ENCODE results near the gene TMEM255B.
"Not testable (repeated sequence)": the region's sequence is repeated elsewhere in the genome, so short reads cannot be mapped to it uniquely, and the experiment has no call there.

TMEM255B gene

DNA sequence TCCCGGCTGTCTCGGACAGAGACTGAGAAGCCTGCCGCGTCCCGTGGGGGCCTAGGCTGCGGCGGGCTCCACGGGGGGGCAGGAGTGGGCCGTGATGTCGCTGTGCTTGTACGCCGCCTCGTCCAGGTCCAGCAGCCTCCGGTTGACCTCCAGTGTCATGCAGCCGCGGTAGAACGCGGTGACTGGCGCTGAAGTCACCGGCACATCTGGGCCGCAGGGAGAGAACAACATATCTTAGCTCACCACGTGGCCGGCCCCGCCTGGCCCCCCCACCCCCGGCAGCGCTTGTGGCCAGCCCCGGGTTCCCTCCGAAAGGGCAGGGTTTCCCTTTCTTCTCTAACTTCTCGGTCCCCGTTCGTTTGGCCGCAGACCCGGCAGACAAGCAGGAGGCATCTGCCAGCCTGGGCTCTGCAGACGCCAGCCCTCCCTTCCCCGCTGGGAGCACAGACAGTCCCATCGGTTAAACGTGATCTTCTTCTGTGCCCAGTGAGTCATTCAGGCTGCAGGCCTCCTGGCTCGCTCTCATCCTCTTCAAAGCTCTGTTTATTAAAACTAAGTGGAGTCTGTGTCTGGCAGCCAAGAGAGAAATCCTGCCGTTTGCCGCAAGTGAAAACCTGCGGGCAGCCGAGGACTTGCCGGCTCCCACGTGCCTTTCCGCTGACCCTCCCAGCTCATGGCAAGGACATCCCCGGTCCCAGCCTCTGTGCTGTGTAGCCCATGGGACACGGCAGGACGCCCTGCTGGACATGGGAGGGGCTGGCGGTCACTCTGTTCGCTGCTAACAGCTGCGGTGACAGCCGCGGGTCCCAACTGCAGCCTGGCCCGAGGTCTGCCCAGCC is 62.0 kb downstream of the TMEM255B start:
- DNase-seq, result no peak

DNA sequence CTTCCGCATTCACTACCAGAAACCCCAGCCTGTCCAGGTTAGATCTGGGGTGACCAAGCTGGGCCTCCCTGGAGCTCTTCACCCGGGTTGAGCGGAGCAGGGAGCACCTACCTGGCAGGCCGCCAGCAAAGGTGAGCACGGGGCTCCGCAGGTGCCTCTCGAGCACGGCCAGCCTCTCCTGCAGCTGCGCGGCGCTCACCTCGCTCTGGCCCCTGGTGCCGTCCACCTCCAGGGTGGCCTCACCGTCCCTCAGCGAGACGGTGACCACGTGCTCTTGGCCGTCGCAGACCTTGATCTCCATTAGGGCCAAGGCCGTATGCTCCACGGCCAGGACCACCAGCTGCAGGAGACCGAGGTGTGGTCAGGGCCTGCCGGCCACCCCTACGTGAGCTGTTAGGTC is 62.8 kb downstream of the TMEM255B start:
- DNase-seq, result no peak

DNA sequence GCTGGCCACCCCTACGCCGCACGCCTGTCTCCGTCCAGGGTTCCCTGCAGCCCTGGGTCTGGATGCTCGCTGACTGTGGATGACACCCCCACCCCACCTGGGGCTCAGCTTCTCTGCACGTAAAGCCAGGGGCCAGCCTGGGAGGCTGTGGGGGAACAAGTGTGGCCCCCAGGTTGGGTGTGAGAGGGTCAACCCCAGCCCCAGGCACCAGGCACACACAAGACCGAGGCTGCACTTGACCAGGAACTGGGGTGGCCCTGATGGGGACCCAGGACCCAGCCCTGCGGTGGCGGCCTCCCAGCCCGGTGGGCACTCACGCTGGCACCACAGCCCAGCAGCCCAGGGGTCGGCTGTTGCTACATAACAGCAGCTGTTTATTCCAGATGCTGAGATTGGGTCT is 63.2 kb downstream of the TMEM255B start:
- no peak for DNase-seq

GRCh38 chr13:113822956-113823744 is 64.1 kb downstream of the TMEM255B start:
- no peak for DNase-seq

- no peak for DNase-seq
Measured at GRCh38 chr13:113823771-113824170, 64.7 kb downstream of the TMEM255B start.

- no peak for DNase-seq
Measured at GRCh38 chr13:113825841-113826240, 66.8 kb downstream of the TMEM255B start.

DNA sequence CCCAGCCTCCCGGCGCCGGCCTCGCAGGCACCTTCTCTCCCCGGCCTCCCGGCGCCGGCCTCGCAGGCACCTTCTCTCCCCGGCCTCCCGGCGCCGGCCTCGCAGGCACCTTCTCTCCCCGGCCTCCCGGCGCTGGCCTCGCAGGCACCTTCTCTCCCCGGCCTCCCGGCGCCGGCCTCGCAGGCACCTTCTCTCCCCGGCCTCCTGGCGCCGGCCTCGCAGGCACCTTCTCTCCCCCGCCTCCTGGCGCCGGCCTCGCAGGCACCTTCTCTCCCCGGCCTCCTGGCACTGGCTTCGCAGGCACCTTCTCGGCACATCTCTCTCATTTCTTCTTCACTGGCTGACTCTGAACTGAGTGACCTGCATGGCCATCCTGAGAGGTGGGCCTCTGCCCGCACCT is 67.4 kb downstream of the TMEM255B start:
- not testable (repeated sequence) for DNase-seq

GRCh38 chr13:113827021-113827420 is 68.0 kb downstream of the TMEM255B start:
- DNase-seq, result no peak

GRCh38 chr13:113828282-113828825 is 69.3 kb downstream of the TMEM255B start:
- DNase-seq, result no peak

- DNase-seq, result not testable (repeated sequence)
Measured at GRCh38 chr13:113830426-113830950, 71.5 kb downstream of the TMEM255B start.

DNA sequence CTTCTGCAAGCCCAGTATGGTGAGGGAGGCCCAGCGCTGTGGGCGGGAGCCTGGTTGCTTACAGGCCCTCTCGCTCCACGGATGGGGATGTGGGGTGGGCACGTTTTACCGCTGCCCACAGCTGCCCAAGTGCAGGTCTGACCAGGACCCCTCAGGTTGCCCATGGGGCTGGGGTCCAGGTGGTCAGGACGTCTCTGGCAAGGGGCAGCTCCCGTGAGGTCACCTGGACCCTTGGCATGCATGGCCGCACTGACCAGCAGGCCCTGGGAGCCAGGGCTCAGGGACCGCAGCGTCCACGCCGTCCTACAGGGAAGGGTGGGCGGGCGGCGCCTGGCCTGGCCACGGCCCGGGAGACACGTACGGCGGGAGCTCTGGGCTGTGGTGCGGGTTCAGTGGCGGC is 72.0 kb downstream of the TMEM255B start:
- no peak for DNase-seq

- DNase-seq, result no peak
Measured at GRCh38 chr13:113832205-113832604, 73.2 kb downstream of the TMEM255B start.

- no peak for DNase-seq
Measured at GRCh38 chr13:113832631-113833030, 73.6 kb downstream of the TMEM255B start.

DNA sequence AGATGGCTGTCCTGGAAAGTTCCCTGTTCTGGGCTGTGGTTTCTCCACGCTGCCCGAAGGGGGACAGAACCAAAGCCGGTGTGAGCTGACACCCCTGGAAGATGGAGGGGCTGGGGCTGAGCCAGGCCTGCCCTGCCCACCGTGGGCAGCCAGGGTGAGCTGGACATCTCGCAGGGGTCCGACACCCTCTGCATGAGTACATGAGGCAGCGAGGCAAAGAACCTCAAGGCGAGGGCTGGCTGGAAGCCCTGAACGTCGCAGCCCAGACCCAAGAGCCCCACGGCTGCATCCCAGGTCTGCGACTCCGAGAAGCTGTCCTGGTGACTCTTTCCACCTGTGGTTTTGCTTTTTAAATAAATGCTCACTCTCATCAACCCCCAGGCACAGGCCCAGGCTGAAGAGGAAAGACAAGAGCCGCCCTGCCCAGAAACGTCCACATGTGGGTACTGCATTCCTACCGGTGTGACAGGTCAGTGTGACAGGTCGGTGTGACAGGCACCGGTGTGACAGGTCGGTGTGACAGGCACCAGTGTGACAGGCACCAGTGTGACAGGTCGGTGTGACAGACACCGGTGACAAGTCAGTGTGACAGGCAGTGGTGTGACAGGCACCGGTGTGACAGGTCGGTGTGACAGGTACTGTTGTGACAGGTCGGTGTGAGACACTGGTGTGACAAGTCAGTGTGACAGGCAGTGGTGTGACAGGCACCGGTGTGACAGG is 74.2 kb downstream of the TMEM255B start:
- DNase-seq, result no peak

- not testable (repeated sequence) for DNase-seq
Measured at GRCh38 chr13:113834006-113834405, 75.0 kb downstream of the TMEM255B start.

GRCh38 chr13:113834496-113835200 is 75.6 kb downstream of the TMEM255B start:
- DNase-seq, result no peak

- no peak for DNase-seq
Measured at GRCh38 chr13:113835461-113836270, 76.6 kb downstream of the TMEM255B start.

DNA sequence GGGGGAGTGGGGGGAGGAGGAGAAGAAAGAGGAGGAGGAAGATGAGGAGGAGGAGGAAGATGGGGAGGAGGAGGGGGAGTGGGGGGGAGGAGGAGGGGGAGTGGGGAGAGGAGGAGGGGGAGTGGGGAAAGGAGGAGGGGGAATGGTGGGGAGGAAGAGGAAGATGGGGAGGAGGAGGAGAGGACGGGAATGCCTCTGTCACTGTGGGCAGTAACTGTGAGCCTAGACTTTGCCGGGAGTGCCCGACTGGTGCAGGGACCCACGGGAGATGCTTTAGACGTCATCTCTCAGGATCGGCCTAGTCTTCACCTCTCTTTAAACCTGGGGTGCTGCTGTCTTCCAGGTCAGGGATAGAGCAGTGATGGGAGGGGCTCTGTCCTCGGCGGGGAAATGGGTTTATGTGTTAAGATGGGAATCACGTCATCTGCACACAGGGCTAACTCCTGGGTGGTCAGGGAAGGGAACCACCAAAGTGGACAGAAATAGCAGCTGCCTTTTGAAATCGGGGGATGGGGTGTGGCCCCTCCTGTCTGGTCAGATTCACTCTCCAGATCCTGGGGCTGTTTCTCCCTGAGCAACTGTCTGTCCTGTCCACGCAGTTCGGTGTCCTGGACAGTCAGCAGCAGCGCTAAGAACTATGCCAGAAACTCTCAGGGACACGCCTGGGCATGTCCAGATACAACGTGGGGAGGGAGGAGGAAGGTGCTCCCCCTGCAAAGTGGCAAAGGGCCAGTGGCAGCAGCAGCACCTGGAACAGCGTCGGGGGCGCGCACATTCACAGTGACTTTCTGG is 77.9 kb downstream of the TMEM255B start:
- DNase-seq, result no peak

DNA sequence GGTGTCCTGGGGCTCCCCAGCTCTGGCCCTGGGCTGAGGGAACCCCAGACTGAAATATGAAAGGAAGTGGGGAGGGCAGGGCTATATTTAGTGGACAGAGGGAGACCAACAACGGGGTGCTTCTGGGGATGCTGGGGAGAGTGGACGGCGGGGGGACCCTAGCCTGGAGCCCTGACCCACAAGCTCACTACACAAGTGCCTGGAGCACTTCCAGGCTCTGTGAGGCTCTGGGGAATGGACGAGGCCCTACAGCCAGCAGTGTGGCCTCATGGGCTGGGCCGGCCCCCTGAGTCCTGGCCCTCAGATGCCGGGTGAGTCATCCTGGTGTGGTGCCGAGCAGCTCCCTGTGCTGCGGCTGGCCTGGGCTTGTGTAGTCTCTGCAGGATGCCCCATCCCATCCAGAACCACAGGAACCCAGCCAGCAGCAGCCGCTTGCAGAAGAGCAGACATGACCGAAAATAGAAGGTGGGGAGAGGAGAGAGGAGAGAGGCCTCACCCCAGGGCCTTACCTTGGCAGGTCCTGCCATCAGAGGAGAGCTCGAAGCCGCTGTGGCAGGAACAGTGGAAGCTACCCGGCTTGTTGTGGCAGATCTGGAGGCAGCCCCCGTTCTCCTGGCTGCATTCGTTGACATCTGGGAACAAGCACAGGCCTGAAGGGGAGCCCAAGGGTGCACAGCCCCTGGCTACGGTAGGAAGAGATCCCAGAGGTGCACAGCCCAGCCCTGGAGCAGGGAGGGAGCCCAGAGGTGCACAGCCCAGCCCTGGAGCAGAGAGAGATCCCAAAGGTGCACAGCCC is 78.7 kb downstream of the TMEM255B start:
- DNase-seq, result no peak

All from CD4-positive, alpha-beta T cell treated with Interleukin-1 beta for 1 hour (primary cell).